Stimulated activated CD8-positive, alpha-beta memory T cell treated with anti-CD3 and anti-CD28 coated beads, Interleukin-12 subunit alpha, Interleukin-12 subunit beta, amount 100 ng/mL, for 24 hours (primary cell): ENCODE data around the gene GPR156.

Experiments
- DNase-seq: peaks from one replicate; pipeline ENCODE4 v3.0.0-alpha.2; 2020; ENCODE audit errors: extremely low read depth

GPR156 gene

DNA sequence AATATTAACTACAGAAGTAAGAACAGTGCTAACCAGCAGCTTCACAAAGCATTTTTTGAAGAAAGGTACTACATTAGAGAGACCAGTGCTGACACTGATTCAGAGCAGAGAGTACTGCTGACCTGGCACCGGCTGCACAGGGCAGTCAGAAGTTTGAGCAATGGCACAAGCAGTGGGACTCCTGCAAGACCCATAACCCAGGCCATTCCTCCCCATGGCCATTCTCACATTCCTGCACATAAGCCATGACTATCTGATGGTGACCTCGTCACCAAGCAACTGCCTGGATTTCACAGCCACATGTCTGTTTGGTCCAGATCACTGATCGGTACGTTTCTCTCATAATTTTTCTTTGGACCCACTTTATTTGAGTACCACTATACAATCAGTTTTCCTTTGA lies 88.7 kb downstream of the GPR156 start:
- no peak for DNase-seq

DNA sequence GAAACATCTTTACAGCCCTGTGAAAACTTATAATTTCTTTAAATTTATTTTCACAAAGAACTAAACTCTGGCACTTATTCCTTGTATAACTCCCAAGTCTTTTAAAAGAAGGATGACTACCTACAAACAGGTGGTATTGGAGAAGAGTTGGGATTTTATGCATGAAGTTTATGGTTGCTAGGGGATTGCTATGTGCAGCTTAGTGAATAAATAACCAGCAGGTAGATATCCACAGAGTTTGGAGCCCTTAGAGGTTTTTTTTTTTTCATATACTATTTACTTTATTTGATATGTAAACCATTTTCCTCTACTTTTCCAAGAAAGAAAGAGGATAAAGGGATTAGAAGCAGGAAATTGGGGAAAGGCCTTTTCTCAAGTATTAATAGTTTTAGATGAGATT lies 91.5 kb downstream of the GPR156 start:
- no peak for DNase-seq

DNA sequence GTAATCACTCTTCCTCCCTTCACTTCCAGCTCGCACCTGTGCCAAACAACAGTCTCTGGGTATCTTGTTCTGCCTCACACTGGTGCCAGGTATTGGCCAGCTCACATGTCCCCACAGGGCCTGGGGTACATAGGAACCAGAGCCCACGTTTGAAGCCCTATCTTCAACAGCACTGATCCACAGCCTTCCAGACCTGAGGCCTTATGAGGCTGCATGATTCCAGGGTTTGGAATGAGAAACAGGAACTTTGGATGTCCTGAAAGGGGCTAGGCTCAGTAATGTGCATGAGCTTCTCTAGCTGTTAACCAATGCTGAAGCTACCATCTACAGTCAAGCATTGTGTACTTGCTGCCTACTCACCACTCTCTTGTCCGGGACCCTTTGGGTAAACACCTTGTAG lies 92.4 kb downstream of the GPR156 start:
- DNase-seq, result no peak

DNA sequence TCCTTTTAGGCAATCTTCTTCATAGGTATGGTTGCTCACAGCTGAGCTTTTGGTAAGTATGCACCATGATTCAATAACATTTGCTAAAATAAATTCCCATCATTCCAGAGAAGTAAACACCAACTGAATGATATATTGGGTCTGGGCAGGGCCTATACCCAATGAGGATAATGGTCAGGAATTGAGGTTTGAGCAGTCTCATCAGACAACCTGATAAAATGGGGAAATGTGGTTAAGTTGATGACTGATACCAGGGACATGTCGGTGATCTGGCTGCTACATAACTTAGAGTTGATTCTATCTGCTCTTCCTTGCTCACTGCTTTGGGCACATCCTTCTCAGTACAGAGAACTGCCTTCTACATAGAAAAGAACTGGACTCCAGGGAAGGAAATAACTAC lies 92.9 kb downstream of the GPR156 start:
- no peak for DNase-seq

DNA sequence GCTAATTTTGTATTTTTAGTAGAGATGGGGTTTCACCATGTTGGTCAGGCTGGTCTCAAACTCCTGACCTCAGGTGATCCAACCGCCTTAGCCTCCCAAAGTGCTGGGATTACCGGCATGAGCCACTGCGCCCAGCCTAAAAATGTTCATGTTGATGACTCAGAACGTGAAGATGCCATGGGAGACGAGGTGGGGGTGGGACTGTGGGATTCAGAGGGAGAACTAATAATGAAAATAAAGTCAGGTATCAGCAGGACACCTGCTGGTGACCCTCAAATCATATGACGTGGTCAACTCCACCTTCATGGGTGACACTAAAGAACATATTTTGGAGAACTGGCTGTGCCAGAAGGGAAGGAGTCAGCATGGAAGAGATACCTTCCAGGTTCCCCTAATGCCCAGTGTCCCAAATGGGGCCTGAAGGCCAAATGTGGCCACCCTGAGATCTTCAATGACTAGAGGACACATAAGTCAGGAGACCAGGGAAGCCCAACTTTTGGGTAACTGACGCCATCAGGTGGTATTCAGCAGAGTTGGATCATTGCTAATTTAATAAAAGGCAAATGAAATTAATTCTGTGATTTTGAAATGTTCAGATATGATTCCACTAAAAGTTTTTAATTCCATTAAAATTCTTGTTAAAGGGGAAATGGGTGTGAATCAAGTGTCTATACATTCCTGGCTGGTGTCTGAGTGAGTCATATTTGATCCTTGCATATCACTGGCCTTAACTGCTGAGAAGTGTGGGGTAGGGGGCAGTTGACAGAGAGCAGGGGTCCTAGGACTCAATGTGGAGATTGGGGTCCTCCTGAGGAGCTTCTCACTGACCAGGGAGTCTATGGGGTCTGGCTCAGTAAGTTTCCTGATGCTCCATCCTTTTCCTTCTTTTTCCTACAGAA lies 102.2 kb downstream of the GPR156 start:
- DNase-seq, result no peak

DNA sequence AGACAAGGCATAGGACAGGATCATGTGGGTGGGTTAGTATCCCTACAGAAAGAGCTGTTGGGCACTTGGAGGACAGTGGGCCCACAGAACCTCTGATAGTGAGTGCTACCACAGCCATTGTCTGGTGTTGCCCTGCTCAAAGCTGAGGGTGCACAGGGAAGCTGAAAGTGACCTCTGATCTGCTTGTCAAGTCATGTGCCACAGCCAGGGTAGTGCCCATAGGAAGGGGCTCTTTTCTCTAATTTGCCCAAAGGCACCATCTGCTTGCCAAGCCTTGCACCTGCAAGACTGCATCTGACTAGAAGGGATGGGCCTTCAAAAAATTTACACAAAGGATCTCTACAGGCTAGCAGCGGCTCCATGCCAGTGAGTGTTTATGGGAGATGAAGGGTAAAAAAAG lies 103.4 kb downstream of the GPR156 start:
- DNase-seq, result no peak

DNA sequence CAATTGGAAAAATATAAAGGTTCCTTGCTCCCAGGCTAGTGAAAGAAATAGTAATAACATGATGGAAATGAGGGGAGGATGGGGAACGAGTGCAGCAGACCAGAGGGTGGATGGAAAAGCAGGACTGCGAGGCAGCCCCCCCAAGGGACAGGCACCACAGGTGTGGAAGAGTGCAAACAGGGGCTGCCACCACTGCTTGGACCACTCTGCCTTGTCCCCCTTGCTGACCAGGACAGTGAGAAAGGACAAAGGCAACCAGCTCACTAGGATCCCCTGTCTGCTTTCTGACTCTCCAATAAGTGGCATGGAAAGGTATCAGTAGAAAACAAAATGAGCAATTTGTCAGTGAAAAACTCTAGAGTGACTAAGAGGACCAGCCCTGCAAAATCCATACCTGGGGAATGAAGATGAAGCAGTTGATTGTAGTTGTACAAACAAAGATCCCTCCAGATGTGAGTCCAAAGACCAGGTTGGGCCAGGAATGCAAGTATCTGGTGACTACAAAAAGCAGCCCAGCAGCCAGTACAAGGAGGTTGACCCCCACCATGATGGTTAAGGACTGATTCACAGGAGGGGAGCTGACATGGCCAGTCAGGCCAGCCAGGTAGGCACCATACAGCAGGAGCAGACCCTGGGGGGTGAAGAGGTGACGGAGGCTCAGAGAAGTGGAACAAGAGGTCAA lies 104.2 kb downstream of the GPR156 start:
- no peak for DNase-seq

DNA sequence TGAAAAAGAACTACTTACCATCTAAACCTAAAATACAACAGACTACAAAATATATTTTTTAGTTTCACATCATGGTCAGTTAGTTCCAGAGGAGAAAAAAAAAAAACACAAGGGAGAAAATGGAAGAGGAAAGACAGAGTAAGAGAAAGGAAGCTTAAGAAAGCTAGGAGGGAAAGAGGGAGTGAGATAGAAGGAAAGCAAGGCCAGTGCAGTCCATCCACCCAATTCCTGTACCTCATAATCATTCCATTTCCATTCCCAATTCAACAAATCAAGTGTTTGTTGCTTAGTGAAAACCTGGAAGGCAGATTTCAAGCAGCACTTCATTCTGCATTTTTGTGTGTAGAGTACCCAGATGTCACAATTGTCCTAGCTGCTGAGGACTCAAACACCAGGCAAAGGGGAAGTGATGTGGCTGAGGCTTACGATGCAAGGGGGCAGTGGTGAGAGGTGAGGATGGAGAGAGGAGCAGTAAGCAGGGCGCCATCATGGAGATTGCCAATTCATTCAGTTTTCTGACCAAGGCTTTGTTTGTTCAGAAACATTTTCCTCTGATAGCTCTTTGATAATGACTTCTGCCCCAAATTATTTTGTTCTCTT lies 107.2 kb downstream of the GPR156 start:
- no peak for DNase-seq

DNA sequence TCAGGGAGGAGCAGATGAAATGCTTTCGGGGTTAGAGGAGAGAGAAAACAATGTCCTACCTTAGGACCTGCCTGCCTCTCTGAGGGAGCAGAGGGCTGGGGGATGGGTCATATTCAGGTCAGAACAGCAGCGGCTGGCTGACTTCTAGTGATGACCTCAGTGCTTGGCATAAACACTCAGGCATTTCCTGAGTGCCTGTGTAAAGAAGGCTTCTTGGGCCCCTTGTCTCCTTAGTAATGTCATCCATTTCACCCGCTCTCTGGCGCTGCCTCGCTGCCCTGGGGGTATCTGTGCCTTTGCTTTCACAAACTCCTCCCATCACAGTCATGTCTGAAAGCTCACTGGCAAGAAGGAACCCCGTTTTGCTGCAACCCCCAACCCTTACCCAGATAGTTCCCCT lies 107.9 kb downstream of the GPR156 start:
- no peak for DNase-seq

DNA sequence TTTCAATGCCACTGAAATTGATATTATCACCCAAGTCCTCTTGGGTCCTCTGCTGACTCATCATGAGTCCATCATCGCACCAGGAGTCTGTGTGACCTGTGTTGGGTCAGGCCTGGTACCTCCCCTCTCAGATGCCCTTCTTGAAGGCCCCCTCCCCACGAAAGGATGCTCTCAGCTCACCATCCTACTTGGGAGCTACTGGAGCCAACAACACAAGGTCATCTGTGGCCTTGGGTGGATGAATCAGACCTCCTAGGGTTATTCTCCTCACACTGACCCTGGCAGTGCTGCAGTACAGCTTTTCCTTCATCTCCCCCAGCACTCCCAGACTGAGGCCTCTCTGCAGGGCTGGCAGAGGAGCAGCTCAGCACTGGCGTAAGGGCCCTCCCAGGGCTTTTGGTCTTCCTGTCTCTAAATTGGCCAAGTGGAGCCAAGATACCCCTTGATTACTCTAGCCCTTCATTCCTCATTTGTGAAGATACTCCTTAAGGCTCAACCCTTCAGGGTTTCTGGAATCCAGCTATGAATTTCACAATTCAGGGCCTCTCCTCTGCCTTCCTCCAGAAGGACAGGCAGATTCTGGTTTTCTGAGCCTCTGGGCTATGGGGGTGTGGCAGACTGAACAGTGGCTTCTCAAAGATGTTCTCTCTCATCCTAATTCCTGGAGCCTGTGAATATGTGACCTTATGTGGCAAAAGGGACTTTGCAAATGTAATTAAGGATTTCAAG lies 110.0 kb downstream of the GPR156 start:
- DNase-seq, result no peak

DNA sequence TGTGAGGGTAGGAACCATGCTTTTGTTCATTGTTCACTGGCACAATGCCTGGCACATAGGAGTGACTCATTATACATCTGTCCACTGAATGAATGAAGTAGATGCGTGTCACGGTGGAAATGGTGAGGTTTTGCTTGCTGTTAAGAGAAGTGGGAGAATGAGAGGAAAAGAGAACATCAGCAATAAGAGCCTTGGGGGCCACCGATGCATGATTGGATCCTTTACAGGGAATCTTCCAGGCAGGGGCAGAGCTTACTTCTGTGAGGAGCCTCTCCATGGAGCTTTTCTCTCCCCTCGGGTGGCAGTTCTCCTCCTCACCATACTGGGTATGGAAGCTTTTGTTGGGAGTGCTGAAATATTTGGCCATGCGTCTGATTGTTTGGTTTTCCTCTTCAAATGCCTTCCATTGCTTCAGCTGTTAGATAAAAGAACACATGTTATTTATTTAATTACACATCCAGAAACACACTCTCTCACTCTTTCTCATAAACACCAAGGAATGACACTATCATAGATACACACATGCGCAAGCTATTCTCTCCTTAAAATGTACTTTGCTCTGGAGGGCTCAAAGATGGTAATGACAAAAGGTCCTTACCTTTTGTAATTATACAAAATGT lies 111.9 kb downstream of the GPR156 start:
- DNase-seq, result no peak

DNA sequence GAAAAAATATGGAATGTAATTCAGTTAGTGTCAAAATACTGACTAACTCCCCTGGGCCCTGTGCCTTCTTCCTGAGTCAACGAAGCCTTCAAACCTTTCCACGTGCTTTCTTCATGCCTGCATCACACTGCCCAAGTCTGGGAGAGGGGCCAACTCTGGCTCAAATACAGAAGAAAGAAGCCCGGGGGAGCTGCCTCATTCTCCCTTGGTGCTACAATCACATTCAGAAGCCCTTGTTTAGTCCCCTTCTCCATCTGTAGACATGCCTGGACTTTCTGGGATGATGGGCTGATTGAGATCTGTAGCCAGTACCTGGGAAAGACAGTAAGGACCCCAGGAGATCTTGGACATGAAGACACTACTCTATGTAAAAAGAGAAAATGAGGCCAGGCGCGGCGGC lies 113.0 kb downstream of the GPR156 start:
- DNase-seq, result no peak

DNA sequence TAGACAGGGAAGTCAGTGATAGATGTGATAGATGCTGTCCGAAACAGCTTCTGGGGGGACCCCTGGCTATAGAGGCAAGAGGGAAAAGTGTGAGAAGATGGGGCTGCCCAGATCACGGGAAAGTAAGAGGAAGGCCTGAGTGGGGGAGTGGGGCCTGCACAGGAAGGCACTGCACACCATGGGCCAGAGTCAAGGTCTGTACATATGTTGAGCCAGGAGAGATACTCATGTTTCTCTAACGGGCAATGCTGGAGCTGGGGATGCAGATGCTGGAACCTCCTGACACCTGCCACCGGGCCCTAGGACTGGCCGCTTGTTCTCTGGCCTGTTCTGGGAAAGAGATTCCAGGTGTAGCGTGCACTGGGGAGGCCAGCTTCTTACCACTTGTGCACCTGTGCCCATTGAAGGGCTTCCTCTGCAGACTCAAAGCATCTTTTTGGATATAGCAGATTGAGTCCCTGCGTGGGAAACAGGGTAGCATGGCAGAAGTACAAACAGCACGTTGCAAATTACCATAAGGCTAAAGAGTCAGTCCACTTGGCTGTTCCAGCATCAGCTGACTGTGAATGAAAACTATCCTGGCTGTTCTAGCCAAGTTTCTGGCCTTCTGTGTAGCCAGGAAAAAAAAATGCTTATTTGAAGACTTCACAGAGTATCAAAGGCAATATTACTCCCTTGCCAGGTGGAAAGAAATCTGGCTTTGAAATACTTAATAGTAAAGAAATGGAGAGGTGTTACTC lies 113.7 kb downstream of the GPR156 start:
- no peak for DNase-seq

DNA sequence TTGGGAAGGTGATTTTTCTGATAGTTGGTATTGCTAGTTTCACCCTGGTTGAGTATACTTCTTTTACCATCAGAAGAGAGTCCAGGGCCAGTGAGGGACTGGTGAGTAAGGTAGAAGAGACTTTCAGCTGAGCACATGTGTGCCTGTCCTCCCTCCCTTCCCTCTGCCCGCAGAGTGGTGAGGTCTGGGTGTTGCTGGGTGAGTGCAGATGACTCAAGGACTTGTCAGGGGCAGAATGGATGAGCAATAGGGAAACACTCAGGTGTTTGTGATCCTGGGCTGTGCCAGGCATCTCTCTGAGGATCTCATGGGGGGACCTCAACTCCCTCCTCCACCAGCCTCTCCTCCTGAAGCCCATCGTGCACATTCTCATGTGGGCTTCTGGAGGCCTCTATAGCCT lies 114.8 kb downstream of the GPR156 start:
- no peak for DNase-seq

DNA sequence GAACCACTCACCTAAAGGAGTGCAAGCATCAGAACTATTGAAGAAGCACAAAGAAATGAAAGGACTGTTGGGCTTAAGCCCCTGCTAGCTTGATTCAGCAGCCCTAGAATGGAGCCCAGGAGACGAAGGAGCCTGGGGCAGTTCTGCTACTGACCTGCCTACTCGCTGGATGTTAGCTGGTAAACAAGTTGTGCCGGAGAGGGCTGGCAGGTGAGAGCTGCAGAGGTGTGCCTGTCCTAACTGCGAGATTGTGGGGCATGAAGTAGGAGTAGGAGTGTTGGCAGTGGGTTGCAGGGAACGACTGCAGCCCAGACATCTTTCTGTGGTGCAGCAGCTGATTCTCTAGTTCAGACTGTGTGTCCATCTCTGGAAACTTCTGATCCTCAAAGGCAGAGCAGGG lies 115.6 kb downstream of the GPR156 start:
- no peak for DNase-seq

DNA sequence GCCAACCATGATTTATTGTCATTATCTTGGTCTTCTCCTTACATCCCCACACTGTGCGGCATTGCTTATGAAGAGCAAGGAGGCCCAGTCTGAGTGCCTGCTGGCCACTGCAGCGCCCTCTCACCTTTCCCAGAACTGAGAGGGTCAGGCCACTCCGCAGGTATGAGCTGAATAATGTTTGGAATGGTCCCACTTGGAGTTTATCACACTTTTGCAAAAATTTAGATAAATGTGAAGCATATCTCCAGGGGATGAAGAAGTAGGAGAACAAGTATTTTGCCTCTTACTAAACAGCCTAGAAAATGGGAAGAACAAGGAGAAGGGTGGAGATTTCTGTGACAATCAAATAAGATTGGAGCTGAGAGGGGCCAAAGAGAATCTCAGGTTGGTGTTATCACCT lies 116.4 kb downstream of the GPR156 start:
- no peak for DNase-seq

DNA sequence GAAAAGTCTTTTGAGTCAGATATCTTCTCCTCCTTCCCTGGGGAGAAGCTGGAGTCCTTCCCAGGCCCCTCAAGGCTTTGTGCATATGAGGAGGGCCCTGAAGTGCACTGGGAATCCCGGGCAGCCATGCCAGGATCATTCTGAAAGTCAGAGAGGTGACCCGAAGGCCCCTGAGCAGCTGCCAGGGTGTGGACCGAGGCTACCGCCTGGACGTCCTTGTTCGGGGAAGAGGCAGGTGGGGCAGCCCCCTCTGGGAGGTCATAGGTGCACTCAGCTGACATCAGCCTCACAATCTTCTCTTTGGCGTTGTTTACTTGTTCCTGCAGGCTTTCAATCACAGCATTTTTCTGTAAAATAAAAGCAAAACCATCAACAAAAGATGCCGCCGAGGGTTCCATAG lies 117.0 kb downstream of the GPR156 start:
- DNase-seq, result no peak

DNA sequence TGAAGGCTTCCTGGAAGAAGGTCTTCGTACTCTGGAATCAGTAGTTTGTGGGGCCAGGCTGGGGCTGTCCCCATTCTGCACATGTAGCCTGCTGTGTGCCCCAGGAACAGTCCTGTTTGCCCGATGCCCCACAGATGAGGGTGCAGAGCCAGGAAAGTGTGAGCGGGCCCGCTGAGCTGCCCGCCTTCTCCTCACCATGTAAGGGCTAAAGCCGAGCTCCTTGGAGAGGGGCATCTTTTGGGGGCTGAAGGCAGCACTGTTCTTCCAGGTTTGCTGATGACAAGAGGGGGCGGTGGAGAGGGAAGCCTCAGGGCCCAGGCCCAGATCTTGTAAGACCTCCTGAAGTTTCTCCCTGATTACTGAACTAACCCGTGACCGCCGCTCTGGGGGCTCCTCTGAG lies 117.5 kb downstream of the GPR156 start:
- DNase-seq, result no peak

DNA sequence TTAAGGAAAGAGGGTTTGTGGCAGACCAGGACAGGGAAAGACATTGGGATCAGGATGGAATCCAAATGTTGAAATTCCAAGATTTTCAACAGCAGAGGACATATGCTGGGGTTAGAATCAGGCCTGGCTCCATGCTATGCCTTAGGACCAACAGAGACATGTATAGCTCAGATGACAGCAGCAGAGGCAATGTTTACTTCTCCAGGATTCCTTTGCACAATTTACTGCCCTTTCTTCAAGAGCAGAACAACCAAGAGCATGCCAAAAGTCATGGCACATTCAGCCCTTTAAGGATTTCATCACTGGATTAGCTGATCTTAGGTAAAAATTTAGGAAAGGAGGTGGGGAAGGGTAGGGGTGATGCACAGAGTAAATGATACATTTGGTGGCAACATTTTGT lies 121.2 kb downstream of the GPR156 start:
- DNase-seq, result no peak

DNA sequence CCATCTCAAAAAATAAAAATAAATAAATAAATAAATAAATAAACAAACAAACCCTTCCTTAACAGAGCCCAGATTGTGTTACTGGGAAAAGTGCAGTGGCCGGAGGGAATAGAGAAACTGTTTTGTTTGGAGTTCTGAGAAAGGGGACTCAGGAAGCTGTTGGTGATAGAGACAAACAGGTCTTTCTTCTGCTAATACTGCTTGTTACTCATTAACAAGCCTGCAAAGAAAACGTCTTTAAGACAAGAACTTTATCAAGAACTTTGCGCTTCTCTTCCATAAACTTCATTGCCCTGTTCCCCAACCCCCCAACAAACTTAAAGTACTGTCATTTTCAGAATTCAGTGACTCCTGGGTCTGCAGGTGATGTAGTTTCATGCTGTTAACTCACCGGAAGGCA lies 122.0 kb downstream of the GPR156 start:
- DNase-seq, result no peak

DNA sequence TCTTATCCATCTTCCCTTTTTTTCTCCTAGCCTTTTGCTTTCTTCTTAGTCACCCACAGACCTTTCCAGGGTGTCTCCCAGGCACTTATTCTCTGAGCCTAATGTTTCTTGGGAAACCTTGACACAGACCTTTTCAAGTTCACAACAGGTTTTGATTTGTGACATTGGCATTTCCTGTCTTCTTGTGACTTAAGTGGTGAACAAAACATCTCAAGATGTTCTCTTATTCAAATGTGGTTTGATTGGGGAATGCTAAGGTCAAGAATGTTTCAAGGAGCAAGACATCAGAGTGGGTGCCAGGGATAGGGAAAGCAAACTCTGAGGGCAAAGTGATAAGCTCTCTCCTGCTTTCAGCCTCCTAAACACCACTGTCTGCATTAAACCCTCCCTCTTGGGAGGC lies 122.6 kb downstream of the GPR156 start:
- no peak for DNase-seq
